Hematopoietic multipotent progenitor cell (in vitro differentiated cells): Measurements from ENCODE around the gene SLC25A14. TPM values are rescaled to one million over a fixed set of nuclear protein-coding genes. Genes with fewer than 3 reads are reported as not detected.

Source experiments
- DNase-seq, 3 donors: peaks; one replicate each; pipeline ENCODE4 v3.0.0-alpha.2; 2011 to 2015; ENCODE audit warnings: low read depth in 2 of 3, low spot score in 2 of 3
- small RNA-seq: library from RNA; depleted of rRNA; stranded (forward); fragments of <200 nt; gene quantifications from one replicate; pipeline ENCODE3, GENCODE V24; 2012
- total RNA-seq: library from RNA; depleted of rRNA; stranded (reverse); fragments of >200 nt; gene quantifications from one replicate; pipeline ENCODE4 v1.2.3, GENCODE V29; 2012

SLC25A14 gene
- total RNA-seq, 1 donor: 4.8 TPM

GRCh38 chrX:130378024-130378669 is 38.4 kb downstream of the SLC25A14 start:
- DNase-seq: peak in 1 of 3 donors; percentile 4

GRCh38 chrX:130385520-130385919 is 45.8 kb downstream of the SLC25A14 start, which contains the start of gene GPR119:
GPR119 (minus strand) TSS chrX:130385674; CDS start chrX:130385447, 227 bp downstream.
- no peak for DNase-seq

GRCh38 chrX:130386408-130386808 is 46.7 kb downstream of the SLC25A14 start:
- DNase-seq: no peak

GRCh38 chrX:130393451-130394074 is 53.8 kb downstream of the SLC25A14 start:
- DNase-seq: peak in 1 of 3 donors; percentile 9

GRCh38 chrX:130395341-130395740 is 55.6 kb downstream of the SLC25A14 start:
- DNase-seq: no peak

GRCh38 chrX:130401415-130402207 is 61.9 kb downstream of the SLC25A14 start, which contains the start of gene RBMX2:
RBMX2 (plus strand) TSS chrX:130401987; CDS start chrX:130402033, 46 bp downstream.
- peak; percentile 50 to 62 (median 62) for DNase-seq

- no peak for DNase-seq
Measured at GRCh38 chrX:130402208-130402684, 62.5 kb downstream of the SLC25A14 start.

- no peak for DNase-seq
Measured at GRCh38 chrX:130413415-130413814, 73.7 kb downstream of the SLC25A14 start.

GRCh38 chrX:130414800-130415199 is 75.1 kb downstream of the SLC25A14 start:
- no peak for DNase-seq

GRCh38 chrX:130415201-130415600 is 75.5 kb downstream of the SLC25A14 start:
- no peak for DNase-seq

- no peak for DNase-seq
Measured at GRCh38 chrX:130416785-130417184, 77.1 kb downstream of the SLC25A14 start.

GRCh38 chrX:130418066-130418465 is 78.3 kb downstream of the SLC25A14 start:
- DNase-seq: no peak

- no peak for DNase-seq
Measured at GRCh38 chrX:130418740-130419139, 79.0 kb downstream of the SLC25A14 start.

GRCh38 chrX:130419263-130419662 is 79.5 kb downstream of the SLC25A14 start:
- no peak for DNase-seq

Small RNA genes lying within 50 kb of the gene (small RNA-seq; reads per million reads assigned to genes)
- gene AL035423.1 (not detected), gene RNU6-1130P (not detected)

Other genes with a start within 250 kb of the SLC25A14 start
- 27.5 TPM for gene ELF4, start 229.4 kb upstream of the SLC25A14 start, total RNA-seq
- gene AIFM1, start 174.1 kb upstream of the SLC25A14 start, total RNA-seq: 10.0 TPM
- 18.6 TPM for gene RAB33A, start 168.0 kb upstream of the SLC25A14 start, total RNA-seq
- gene ZNF280C, start 71.0 kb upstream of the SLC25A14 start, total RNA-seq: 3.0 TPM
- not detected for gene GPR119, start 45.8 kb downstream of the SLC25A14 start, total RNA-seq
- 7.3 TPM for gene RBMX2, start 62.1 kb downstream of the SLC25A14 start, total RNA-seq